HCT116 (cell line): Measurements from ENCODE around the gene ANKRD6. TPM values are rescaled to one million over a fixed set of nuclear protein-coding genes. Genes with fewer than 3 reads are reported as not detected.
"Not testable (repeated sequence)": the region's sequence is repeated elsewhere in the genome, so short reads cannot be mapped to it uniquely, and the experiment has no call there.

Experiments
- ATAC-seq: fragments of 200-7000 bp; cut with Tn5 transposase; 2 replicates; pipeline ENCODE4 v1.9.1; 2020; ENCODE audit warnings: mild to moderate bottlenecking, moderate library complexity
- BruUV-seq: library from RNA; stranded (reverse); fragments of 400-500 nt; replicated peaks from 2 replicates; lab custom pipeline; 2021; lab: Mats Ljungman, UMichigan
- CTCF ChIA-PET: fragments of 300-600 bp; sonication (Branson Sonifier 250); formaldehyde crosslinking; loops from one replicate; lab custom pipeline; 2021; ENCODE audit warnings: antibody characterized with exemption; lab: Charles Lee
- POLR2A ChIA-PET: fragments of 300-600, 350-600 bp; sonication (Branson Sonifier 250); formaldehyde crosslinking; loops from one replicate; lab custom pipeline; 2021; ENCODE audit warnings: antibody characterized with exemption; lab: Charles Lee
- RAD21 ChIA-PET, 2 experiments: fragments of 300-600 bp; sonication (Branson Sonifier 250); formaldehyde crosslinking; loops; one replicate each; lab custom pipeline; 2023; ENCODE audit warnings: low total read pairs in 2 of 2; ENCODE audit not compliant: uncharacterized antibody in 2 of 2, unreplicated experiment in 2 of 2, low non-redundant PET in 1 of 2; lab: Charles Lee
- DNase-seq: peaks from one replicate; pipeline ENCODE4 v3.0.0-alpha.2; 2010; ENCODE audit warnings: low read depth, low spot score
- H2AFZ ChIP-seq: fragments of 200-600 bp; shearing (Covaris generic), sonication (generic); 2 replicates; pipeline ENCODE4 v1.6.1; 2017; ENCODE audit warnings: low read depth, mixed run types, mixed read lengths, antibody characterized with exemption, low read length; ENCODE audit not compliant: poor library complexity, severe bottlenecking
- H3K27ac ChIP-seq: 2 replicates; pipeline ENCODE4 v1.5.1; 2012; ENCODE audit warnings: low read depth, low read length
- H3K27me3 ChIP-seq: fragments of 200-600 bp; sonication (generic); 2 replicates; pipeline ENCODE4 v1.6.1; 2016; ENCODE audit warnings: mixed run types, low read length, mixed read lengths; ENCODE audit not compliant: insufficient read depth
- H3K36me3 ChIP-seq, 2 experiments: fragments of 200-500 bp in 1 of 2; fragments of 200-600 bp in 1 of 2; sonication (Bioruptor generic) in 1 of 2; sonication (generic) in 1 of 2; 2 replicates each; pipeline versions ENCODE4 v1.5.1 to v1.6.1; 2014 to 2016; ENCODE audit warnings: low read length in 2 of 2, inconsistent platforms in 1 of 2, mixed read lengths in 1 of 2, mixed run types in 1 of 2; ENCODE audit not compliant: insufficient read depth in 2 of 2, control insufficient read depth in 1 of 2
- H3K4me1 ChIP-seq, 2 experiments: fragments of 200-600 bp in 1 of 2; sonication (generic) in 1 of 2; 2 replicates each; pipeline versions ENCODE4 v1.5.1 to v1.6.1; 2012 to 2017; ENCODE audit warnings: low read length in 2 of 2, inconsistent platforms in 1 of 2, mild to moderate bottlenecking in 1 of 2, mixed read lengths in 1 of 2, mixed run types in 1 of 2, moderate library complexity in 1 of 2; ENCODE audit not compliant: insufficient read depth in 2 of 2, control insufficient read depth in 1 of 2
- H3K4me2 ChIP-seq: fragments of 200-600 bp; sonication (generic); 2 replicates; pipeline ENCODE4 v1.6.1; 2017; ENCODE audit warnings: mixed run types, low read length, mixed read lengths
- H3K4me3 ChIP-seq, 2 experiments: fragments of 200-600 bp in 1 of 2; sonication (generic) in 1 of 2; replicated peaks in 1 of 2; 2 replicates each; pipeline ENCODE4 v1.5.1; 2011 to 2016; ENCODE audit warnings: low read length in 2 of 2, control low read depth in 1 of 2, low read depth in 1 of 2, mild to moderate bottlenecking in 1 of 2, mixed read lengths in 1 of 2, mixed run types in 1 of 2
- H3K79me2 ChIP-seq: fragments of 200-600 bp; sonication (generic); 2 replicates; pipeline ENCODE4 v1.6.1; 2017; ENCODE audit warnings: mild to moderate bottlenecking, mixed run types, low read length, moderate library complexity, mixed read lengths; ENCODE audit not compliant: insufficient read depth
- H3K9ac ChIP-seq: fragments of 200-600 bp; sonication (generic); 2 replicates; pipeline ENCODE4 v1.6.1; 2016; ENCODE audit warnings: low read length, mixed read lengths
- H3K9me2 ChIP-seq: fragments of 200-600 bp; sonication (generic), shearing (Covaris generic); 2 replicates; pipeline ENCODE4 v1.6.1; 2017; ENCODE audit warnings: mixed run types, mild to moderate bottlenecking, moderate library complexity; ENCODE audit not compliant: insufficient read depth
- H3K9me3 ChIP-seq, 2 experiments: fragments of 200-500 bp in 1 of 2; fragments of 200-600 bp in 1 of 2; sonication (Bioruptor generic) in 1 of 2; sonication (generic) in 1 of 2; 2 replicates each; pipeline ENCODE4 v1.6.1; 2014 to 2017; ENCODE audit warnings: low read length in 2 of 2, mixed read lengths in 2 of 2, inconsistent platforms in 1 of 2, low read depth in 1 of 2, mild to moderate bottlenecking in 1 of 2, mixed run types in 1 of 2, moderate library complexity in 1 of 2; ENCODE audit not compliant: control insufficient read depth in 1 of 2, insufficient read depth in 1 of 2
- H4K20me1 ChIP-seq: fragments of 200-600 bp; sonication (generic), shearing (Covaris generic); 2 replicates; pipeline ENCODE4 v1.6.1; 2017; ENCODE audit warnings: mixed run types, mild to moderate bottlenecking, moderate library complexity; ENCODE audit not compliant: insufficient read depth
- CBX3 ChIP-seq: IDR thresholded peaks from 2 replicates; pipeline ENCODE4 v1.6.1; 2012; ENCODE audit warnings: low read depth
- ZFX ChIP-seq: fragments of 450-650 bp; IDR thresholded peaks from 2 replicates; pipeline ENCODE4 v1.6.1; 2017
- intact Hi-C: fragments of 100-400 bp; cut with micrococcal nuclease; formaldehyde crosslinking; loops from 2 replicates; pipeline ENCODE4 v1.10.0; 2022
- total RNA-seq: library from RNA; stranded (reverse); gene quantifications from one replicate; pipeline ENCODE4 v1.2.1, GENCODE V29; 2021; ENCODE audit not compliant: unreplicated experiment

The ANKRD6 gene
- total RNA-seq, 1 experiment from 2014 or later = 9.9 TPM

GRCh38 chr6:89397884-89398283 lies 35.1 kb upstream of the ANKRD6 start:
- H3K27ac ChIP-seq, POLR2A ChIA-PET, H3K4me3 ChIP-seq, H3K9ac ChIP-seq, H3K4me1 ChIP-seq, H4K20me1 ChIP-seq, ATAC-seq, H3K9me3 ChIP-seq, H3K79me2 ChIP-seq, H3K36me3 ChIP-seq, H2AFZ ChIP-seq, RAD21 ChIA-PET, intact Hi-C loops, H3K4me2 ChIP-seq, H3K9me2 ChIP-seq, DNase-seq, BruUV-seq, H3K27me3 ChIP-seq: not testable (repeated sequence)
- CTCF ChIA-PET = interaction anchor here (0.7 to 0.8 kb wide), 2 partner anchors 26 to 234 kb away, joined by 3 to 4 read pairs; no protein-coding TSS in a partner anchor

DNA sequence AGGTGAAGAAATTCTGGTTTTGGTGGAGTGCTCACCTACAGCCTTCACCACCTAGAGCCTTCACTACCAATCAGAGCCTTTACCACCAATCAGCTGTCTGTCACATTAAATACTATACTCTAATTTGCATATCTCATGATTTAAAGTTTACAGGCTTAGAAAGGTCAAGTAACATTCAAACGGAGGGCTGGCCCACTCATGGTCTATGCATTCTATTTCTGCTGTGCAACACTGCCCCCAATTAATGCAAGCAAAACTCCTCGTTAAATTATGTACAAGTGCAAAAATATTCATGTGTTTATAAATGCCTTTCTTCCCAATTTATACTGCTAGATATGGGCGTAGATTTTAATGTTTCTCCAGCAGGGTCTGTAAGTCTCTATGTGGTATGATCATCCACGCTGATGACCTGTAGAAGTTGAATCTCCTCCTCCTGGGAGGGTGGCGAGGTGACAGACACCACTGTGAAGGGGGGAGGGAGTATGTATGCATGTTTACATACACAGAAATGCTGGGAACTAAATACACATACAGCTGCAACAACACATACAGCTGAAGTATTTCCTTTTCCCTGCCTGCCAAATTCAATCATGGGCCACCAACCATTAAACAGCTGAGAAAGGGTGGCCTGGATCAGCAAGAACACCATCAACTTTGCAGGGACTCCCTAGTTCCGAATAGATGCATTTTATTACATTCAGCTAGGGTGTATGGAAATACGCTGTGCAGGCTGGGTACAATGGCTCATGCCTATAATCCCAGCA lies 34.0 kb upstream of the ANKRD6 start:
- H3K27ac ChIP-seq = no peak overlapping the region
- no peak overlapping the region for H2AFZ ChIP-seq
- H3K9me3 ChIP-seq = no peaks in the 10 kb centered on the region
- no peaks in the 10 kb centered on the region for H4K20me1 ChIP-seq
- no peaks in the 10 kb centered on the region for H3K36me3 ChIP-seq
- DNase-seq = no peak
- no peak for TF ChIP-seq ZFX
- TF ChIP-seq CBX3 = no peak
- H3K4me3 ChIP-seq = no peak overlapping the region
- ATAC-seq = no peak
- ChIA-PET RAD21 (no interaction called here), POLR2A (no interaction called here), CTCF (no interaction called here)
- H3K9ac ChIP-seq = no peak overlapping the region
- BruUV-seq = no TSS peak
- no peak overlapping the region for H3K4me2 ChIP-seq
- H3K27me3 ChIP-seq = no peaks in the 10 kb centered on the region
- no peaks in the 10 kb centered on the region for H3K9me2 ChIP-seq
- H3K79me2 ChIP-seq = no peaks in the 10 kb centered on the region
- intact Hi-C loops = no loop called here
- H3K4me1 ChIP-seq = no peaks in the 10 kb centered on the region
